OCI-LY3 (cell line): ENCODE measurements around the gene SHISA6.

Source experiments
- CTCF ChIP-seq: fragments of 200-600, 300-600 bp; sonication (generic); IDR thresholded peaks from 2 replicates; pipeline ENCODE4 v1.5.1; 2014; ENCODE audit warnings: antibody characterized with exemption, low read length, low read depth
- EZH2phosphoT487 ChIP-seq: fragments of 200-600 bp; shearing (Covaris generic); IDR thresholded peaks from 2 replicates; pipeline ENCODE4 v1.6.1; 2018; ENCODE audit warnings: antibody characterized with exemption, mixed run types, low read depth

- TF ChIP-seq CTCF (no peak), EZH2phosphoT487 (no peak)
Measured at GRCh38 chr17:11205659-11206058, 35.4 kb upstream of the SHISA6 start.
